BLaER1 (cell line): ENCODE results near the gene LHX3.
"Not testable (repeated sequence)": the region's sequence is repeated elsewhere in the genome, so short reads cannot be mapped to it uniquely, and the experiment has no call there.

Source experiments
- H3K27ac ChIP-seq: shearing (Covaris generic); formaldehyde crosslinking; 2 replicates; pipeline ENCODE4 v1.8.1; 2022
- H3K27me3 ChIP-seq: shearing (Covaris generic); formaldehyde crosslinking; 2 replicates; pipeline ENCODE4 v1.8.1; 2022
- H3K36me3 ChIP-seq: shearing (Covaris generic); formaldehyde crosslinking; 2 replicates; pipeline ENCODE4 v1.8.1; 2022
- H3K4me1 ChIP-seq: shearing (Covaris generic); formaldehyde crosslinking; 2 replicates; pipeline ENCODE4 v1.8.1; 2022
- H3K4me2 ChIP-seq: shearing (Covaris generic); formaldehyde crosslinking; 2 replicates; pipeline ENCODE4 v1.8.1; 2022
- H3K4me3 ChIP-seq: shearing (Covaris generic); formaldehyde crosslinking; 2 replicates; pipeline ENCODE4 v1.8.1; 2022
- H3K9ac ChIP-seq: shearing (Covaris generic); formaldehyde crosslinking; 2 replicates; pipeline ENCODE4 v1.8.1; 2022
- H3K9me3 ChIP-seq: shearing (Covaris generic); formaldehyde crosslinking; 2 replicates; pipeline ENCODE4 v1.8.1; 2022
- H4K20me1 ChIP-seq: shearing (Covaris generic); formaldehyde crosslinking; 2 replicates; pipeline ENCODE4 v1.8.1; 2022
- Cebpa-rat ChIP-seq: shearing (Covaris generic); IDR thresholded peaks from 2 replicates; pipeline ENCODE4 v1.8.1; 2022

LHX3 gene

DNA sequence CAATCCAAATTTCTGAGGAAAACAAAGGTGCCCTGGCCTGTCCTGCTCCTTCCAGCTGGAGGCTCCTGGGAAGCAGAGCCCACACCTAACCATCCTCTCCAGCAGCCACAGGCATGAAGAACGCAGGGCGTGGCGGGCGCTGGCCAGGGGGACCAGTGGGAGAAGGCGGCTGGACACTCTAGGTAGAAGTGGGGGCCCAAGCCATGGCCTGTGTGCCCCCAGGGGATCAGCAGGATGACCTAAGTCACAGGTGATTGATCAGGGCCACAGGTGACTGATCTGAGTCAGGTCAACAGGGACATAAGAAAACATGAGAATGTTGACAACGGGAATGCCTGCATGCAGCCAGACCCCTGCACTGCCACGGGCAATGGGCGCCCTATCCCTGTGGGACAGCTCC lies 37.3 kb upstream of the LHX3 start:
- H3K9me3 ChIP-seq = no peaks in the 10 kb centered on the region
- H3K4me3 ChIP-seq = peak overlapping the region; percentile 96; the same call in 1 of the 2 replicates
- H3K27me3 ChIP-seq = no peaks in the 10 kb centered on the region
- H4K20me1 ChIP-seq = peaks cover 82% of the 10 kb centered on the region
- peaks cover 14% of the 10 kb centered on the region for H3K36me3 ChIP-seq
- peak overlapping the region; percentile 87; the same call in 1 of the 2 replicates for H3K9ac ChIP-seq
- no peak for TF ChIP-seq Cebpa-rat
- H3K4me2 ChIP-seq = peak overlapping the region; percentile 94
- H3K4me1 ChIP-seq = peaks cover 92% of the 10 kb centered on the region
- H3K27ac ChIP-seq = 0 out of 2 replicates have a peak overlapping the region, but pooled peaks have one; percentile 69

DNA sequence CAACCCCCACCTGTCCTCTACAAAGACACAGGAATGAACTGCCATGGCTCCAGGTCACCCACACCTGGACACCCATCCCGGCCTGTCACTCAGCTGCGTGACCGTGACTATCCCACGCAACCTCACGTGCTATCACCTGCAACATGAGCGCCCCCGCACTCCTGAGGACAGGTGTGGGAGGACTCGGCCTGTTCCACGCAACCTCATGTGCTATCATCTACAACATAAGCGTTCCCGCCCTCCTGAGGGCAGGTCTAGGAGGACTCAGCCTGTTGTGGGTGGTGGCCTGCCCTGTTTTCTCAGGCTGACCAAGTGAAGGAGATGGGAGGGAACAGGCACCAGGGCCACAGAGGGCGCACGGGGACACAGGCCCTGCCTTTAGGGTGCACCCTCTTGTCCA lies 36.6 kb upstream of the LHX3 start:
- H3K9me3 ChIP-seq = no peaks in the 10 kb centered on the region
- peak overlapping the region; percentile 94 for H3K4me2 ChIP-seq
- 0 out of 2 replicates have a peak overlapping the region, but pooled peaks have one; percentile 69 for H3K27ac ChIP-seq
- no peak for TF ChIP-seq Cebpa-rat
- peaks cover 21% of the 10 kb centered on the region for H3K36me3 ChIP-seq
- peak overlapping the region; percentile 48; the same call in 1 of the 2 replicates for H3K9ac ChIP-seq
- H3K27me3 ChIP-seq = no peaks in the 10 kb centered on the region
- peaks cover 89% of the 10 kb centered on the region for H4K20me1 ChIP-seq
- H3K4me3 ChIP-seq = no peak overlapping the region
- H3K4me1 ChIP-seq = peaks cover 92% of the 10 kb centered on the region

DNA sequence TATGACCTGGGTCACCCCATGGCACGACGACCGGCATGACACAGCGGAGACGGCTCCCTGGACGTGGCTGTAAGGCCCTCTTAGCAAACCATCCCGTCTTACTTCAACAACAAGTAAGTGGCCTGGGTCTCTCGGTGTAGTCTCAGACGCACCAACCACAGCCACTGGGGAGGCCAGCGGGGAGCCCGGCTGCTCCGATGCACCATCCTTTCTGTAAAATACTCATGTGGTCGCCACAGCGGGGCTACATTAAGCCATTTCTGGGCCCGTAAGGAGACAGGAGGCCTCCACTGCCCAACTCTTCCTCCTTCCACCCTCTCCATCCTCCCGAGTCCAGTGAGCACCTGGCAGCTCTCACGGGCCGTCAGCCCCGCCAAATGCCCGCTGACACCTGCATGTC lies 36.0 kb upstream of the LHX3 start:
- Histone ChIP-seq H3K4me3 (0 out of 2 replicates have a peak overlapping the region, but pooled peaks have one; percentile 32), H3K36me3 (peaks cover 27% of the 10 kb centered on the region), H3K4me2 (peak overlapping the region; percentile 94)

DNA sequence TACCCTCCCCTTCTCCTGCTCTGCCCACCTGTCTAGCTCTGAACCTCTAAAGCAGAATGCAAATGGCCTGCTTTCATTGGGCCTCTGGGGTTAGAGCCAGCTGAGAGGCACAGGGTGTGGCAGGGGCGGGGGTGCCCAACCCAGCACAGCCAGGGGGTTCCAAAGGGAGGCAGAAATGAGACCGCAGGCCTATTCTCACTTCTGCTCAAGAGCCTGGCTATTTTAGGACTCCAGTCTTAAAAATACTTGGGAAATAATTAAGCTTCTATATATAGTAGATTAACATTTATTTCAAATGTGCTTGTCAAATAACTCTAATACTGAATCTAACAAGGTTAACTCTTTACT lies 35.0 kb upstream of the LHX3 start:
- Histone ChIP-seq H3K4me1 (peaks cover 100% of the 10 kb centered on the region), H3K4me3 (peak overlapping the region; percentile 32), H3K27ac (peak overlapping the region; percentile 69), H4K20me1 (peaks cover 100% of the 10 kb centered on the region), H3K36me3 (peaks cover 37% of the 10 kb centered on the region), H3K9me3 (no peaks in the 10 kb centered on the region), H3K9ac (peak overlapping the region; percentile 48; the same call in 1 of the 2 replicates), H3K27me3 (no peaks in the 10 kb centered on the region), H3K4me2 (peak overlapping the region; percentile 94)
- no peak for TF ChIP-seq Cebpa-rat

More for the DNA sequence above, 36.0 kb upstream of the LHX3 start:
- peaks cover 92% of the 10 kb centered on the region for H3K4me1 ChIP-seq
- H3K9ac ChIP-seq = peak overlapping the region; percentile 48; the same call in 1 of the 2 replicates
- no peaks in the 10 kb centered on the region for H3K27me3 ChIP-seq
- H3K27ac ChIP-seq = peak overlapping the region; percentile 69
- TF ChIP-seq Cebpa-rat = no peak
- H3K9me3 ChIP-seq = no peaks in the 10 kb centered on the region
- peaks cover 95% of the 10 kb centered on the region for H4K20me1 ChIP-seq

DNA sequence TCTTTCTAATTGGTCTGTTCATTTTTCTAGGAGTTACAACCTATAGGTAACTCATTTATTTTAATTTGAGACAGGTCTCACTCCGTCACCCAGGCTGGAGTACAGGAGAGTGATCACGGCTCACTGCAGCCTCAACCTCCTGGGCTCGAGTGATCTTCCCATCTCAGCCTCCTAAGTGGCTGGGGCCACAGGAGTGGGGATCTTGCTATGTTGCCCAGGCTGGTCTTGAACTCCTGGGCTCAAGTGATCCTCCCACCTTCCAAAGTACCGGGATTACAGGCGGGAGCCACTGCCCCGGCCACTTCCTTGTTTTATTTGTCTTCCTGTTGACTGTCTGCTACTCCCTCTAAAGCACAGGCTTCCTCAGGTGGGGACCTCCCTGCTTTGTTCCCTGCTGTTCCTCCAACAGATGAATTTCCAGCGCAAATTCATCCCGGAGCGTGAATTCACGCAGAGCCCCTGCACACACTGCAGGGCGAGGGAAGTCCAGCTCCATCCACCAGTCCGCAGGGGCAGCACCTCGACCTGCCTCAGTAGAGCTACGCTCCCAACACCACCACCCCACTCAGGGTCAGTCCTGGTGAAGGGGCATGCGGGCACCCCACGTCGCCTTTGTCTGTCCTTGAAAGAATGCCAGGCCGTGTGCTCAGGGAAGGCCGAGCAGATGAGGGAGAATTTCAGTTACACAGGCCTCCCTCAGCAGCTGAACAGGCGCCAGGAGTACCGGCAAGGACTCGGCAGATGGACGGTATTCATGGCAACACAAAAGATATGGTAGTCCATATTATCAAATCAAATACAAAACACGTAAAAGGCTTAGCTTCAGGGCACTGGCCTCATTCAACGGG lies 34.4 kb upstream of the LHX3 start:
- no peak for TF ChIP-seq Cebpa-rat
- Histone ChIP-seq H3K4me2 (peak overlapping the region; percentile 94), H3K4me1 (peaks cover 100% of the 10 kb centered on the region), H3K27ac (peak overlapping the region; percentile 69), H3K27me3 (no peaks in the 10 kb centered on the region), H3K9ac (peak overlapping the region; percentile 48), H3K9me3 (no peaks in the 10 kb centered on the region), H3K4me3 (peak overlapping the region; percentile 56), H4K20me1 (peaks cover 100% of the 10 kb centered on the region), H3K36me3 (peaks cover 43% of the 10 kb centered on the region)

DNA sequence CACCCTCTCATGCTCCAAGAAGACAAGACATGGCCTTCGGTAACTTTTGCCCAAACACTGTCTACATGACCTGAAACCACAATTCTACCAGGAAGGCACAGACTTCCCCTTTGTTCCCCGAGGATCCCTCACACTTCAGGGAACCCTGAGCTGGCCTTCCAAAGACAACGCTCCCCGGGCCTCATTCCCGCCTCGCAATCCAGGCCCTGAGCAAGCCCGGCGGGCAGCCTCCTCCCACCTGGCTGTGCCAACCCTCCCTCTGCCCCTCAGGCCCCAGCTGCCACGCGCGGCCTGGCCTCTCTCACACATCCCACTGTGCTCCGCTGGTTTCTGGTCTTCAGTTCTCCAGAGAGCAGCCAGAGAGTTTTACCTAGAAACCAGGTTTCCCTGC lies 33.4 kb upstream of the LHX3 start:
- TF ChIP-seq Cebpa-rat = no peak
- Histone ChIP-seq H3K27me3 (no peaks in the 10 kb centered on the region), H3K4me1 (peaks cover 100% of the 10 kb centered on the region), H3K4me3 (peak overlapping the region; percentile 56), H3K36me3 (peaks cover 45% of the 10 kb centered on the region), H4K20me1 (peaks cover 100% of the 10 kb centered on the region), H3K4me2 (peak overlapping the region; percentile 94), H3K9ac (peak overlapping the region; percentile 48), H3K27ac (peak overlapping the region; percentile 65), H3K9me3 (no peaks in the 10 kb centered on the region)

DNA sequence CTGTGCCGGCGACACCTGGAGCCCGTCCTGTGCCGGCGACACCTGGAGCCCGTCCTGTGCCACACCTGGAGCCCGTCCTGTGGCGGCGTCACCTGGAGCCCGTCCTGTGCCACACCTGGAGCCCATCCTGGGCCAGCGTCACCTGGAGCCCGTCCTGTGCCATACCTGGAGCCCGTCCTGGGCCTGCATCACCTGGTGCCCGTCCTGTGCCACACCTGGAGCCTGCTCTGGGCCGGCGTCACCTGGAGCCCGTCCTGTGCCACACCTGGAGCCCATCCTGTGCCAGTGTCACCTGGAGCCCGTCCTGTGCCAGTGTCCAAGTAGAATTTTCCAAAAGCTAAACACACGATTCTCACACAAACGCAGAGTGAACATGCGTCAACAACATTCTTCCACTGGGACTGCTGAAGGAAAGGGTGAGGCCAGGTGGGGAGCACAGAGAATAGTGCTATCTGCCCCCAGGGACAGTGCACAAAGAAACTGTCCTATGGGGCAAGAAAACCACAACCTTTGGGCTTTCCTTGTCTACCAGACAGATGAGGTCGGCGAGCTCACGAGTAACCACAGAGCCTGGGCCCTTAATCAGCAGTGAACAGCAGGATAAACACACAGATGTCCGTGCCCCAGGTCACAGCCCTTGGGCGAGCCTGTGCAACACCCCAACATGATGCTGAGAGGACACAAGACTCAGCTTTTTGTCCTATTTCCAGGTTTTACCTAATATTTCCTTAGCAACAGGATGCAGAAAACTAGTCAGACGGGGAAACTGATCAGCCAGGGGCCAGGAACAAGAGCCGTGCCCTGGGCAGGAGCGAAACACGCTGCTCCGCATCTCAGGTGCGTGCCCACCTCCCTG lies 32.8 kb upstream of the LHX3 start:
- peak; percentile 46; the same call in 1 of the 2 replicates for TF ChIP-seq Cebpa-rat
- Histone ChIP-seq H4K20me1 (peaks cover 100% of the 10 kb centered on the region), H3K4me3 (peak overlapping the region; percentile 56), H3K36me3 (peaks cover 45% of the 10 kb centered on the region), H3K27ac (peak overlapping the region; percentile 65), H3K4me2 (peak overlapping the region; percentile 94), H3K4me1 (peaks cover 100% of the 10 kb centered on the region), H3K9me3 (no peaks in the 10 kb centered on the region), H3K27me3 (no peaks in the 10 kb centered on the region), H3K9ac (peak overlapping the region; percentile 48)

DNA sequence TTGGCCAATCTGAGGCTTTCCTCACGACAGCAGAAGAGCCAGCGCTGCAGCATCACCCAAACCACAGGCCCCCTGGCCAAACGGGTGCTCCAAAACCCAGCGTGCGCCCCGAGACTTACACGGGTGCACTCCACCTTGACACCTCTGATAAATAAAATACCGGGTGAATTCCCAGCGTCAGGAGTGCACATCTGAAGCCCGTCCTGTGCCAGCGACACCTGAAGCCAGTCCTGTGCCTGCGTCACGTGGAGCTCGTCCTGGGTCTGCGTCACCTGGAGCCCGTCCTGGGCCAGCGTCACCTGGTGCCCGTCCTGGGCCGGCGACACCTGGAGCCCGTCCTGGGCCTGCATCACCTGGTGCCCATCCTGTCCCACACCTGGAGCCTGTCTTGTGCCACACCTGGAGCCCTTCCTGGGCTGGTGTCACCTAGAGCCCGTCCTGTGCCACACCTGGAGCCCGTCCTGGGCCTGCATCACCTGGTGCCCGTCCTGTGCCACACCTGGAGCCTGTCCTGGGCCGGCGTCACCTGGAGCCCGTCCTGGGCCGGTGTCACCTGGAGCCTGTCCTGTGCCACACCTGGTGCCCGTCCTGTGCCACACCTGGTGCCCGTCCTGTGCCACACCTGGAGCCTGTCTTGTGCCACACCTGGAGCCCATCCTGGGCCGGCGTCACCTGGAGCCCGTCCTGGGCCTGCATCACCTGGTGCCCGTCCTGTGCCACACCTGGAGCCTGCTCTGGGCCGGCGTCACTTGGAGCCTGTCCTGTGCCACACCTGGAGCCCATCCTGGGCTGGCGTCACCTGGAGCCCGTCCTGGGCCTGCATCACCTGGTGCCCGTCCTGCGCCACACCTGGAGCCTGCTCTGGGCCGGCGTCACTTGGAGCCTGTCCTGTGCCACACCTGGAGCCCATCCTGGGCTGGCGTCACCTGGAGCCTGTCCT lies 31.8 kb upstream of the LHX3 start:
- Histone ChIP-seq H4K20me1 (peaks cover 98% of the 10 kb centered on the region), H3K4me3 (peak overlapping the region; percentile 56), H3K36me3 (peaks cover 43% of the 10 kb centered on the region), H3K4me2 (peak overlapping the region; percentile 94), H3K4me1 (peaks cover 100% of the 10 kb centered on the region)
- H3K9ac ChIP-seq, H3K9me3 ChIP-seq, H3K27me3 ChIP-seq, H3K27ac ChIP-seq: not testable (repeated sequence)
